Stimulated activated CD4-positive, alpha-beta T cell treated with anti-CD3 and anti-CD28 coated beads, Interleukin-1b, Interleukin-23, amount 100 ng/mL, for 4 hours (primary cell): ENCODE results near the gene KRTAP5-9.
"Not testable (repeated sequence)": the region's sequence is repeated elsewhere in the genome, so short reads cannot be mapped to it uniquely, and the experiment has no call there.

Experiments used
- DNase-seq, 2 donors: peaks; one replicate each; pipeline ENCODE4 v3.0.0-alpha.2; 2020; ENCODE audit warnings: low read depth in 2 of 2

The KRTAP5-9 gene

GRCh38 chr11:71534711-71535608 lies 13.3 kb upstream of the KRTAP5-9 start:
- DNase-seq = not testable (repeated sequence)

- DNase-seq = no peak
These were observed 12.4 kb upstream of the KRTAP5-9 start for GRCh38 chr11:71535825-71536224.

GRCh38 chr11:71537537-71537936 lies 10.7 kb upstream of the KRTAP5-9 start:
- DNase-seq = no peak

- DNase-seq = not testable (repeated sequence)
These were observed 10.1 kb upstream of the KRTAP5-9 start, which contains the start of gene KRTAP5-8 for GRCh38 chr11:71537977-71538665. TSS of gene KRTAP5-8 (plus strand) at chr11:71538025. CDS start at chr11:71538056, 31 bp downstream.

DNA sequence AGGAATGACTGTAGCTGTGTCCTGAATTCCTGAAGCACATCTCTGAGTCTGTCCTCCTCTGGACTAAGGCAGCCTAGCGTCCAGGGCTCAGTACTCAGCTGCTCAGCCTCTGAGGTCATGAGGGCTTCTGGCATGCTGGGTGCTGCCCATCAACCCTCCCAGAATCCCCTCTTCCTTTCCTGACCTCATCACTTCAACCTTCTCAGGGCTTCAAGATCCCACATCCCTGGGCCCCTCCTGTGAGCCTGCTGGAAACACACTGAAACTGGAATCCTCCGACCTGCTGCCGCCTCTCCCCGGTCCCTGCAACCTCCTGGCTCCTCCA lies 9.6 kb upstream of the KRTAP5-9 start:
- no peak for DNase-seq

DNA sequence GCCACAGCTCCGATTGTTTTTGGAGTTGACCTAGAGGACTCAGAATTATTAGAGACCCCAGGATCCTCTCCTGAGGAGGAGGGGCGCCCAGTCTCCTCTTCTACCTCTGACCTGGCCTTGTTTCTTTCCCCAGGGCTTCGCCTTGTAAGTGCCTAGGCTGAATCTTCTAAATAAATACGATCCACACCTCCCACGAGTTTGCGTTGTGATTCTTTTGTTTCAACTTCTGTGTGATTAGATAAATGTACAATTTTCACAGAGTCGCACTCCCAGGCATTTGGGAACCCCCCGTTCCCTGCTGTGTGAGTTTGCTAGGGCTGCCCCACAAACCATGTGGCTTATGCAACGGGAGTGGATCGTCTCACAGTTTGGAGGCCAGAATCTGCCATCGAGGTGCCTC lies 9.2 kb upstream of the KRTAP5-9 start:
- DNase-seq = no peak

DNA sequence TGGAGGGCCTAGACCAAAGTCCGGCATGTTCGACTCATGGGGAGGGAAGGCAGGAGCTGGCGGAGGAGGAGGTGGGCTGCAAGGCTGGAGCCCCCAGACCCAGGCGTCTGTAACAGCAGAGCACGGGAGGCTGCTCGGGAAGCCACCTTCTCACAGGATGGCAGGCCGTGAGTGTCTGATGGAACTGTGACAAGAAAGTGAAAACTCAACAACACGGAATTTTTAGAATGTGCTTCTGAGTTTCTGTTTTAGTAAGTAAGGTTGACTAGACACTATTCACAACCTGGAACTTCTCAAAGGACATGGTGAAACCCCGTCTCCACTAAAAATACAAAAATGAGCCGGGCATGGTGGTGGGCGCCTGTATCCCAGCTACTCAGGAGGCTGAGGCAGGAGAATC lies 8.2 kb upstream of the KRTAP5-9 start:
- DNase-seq = not testable (repeated sequence)

DNA sequence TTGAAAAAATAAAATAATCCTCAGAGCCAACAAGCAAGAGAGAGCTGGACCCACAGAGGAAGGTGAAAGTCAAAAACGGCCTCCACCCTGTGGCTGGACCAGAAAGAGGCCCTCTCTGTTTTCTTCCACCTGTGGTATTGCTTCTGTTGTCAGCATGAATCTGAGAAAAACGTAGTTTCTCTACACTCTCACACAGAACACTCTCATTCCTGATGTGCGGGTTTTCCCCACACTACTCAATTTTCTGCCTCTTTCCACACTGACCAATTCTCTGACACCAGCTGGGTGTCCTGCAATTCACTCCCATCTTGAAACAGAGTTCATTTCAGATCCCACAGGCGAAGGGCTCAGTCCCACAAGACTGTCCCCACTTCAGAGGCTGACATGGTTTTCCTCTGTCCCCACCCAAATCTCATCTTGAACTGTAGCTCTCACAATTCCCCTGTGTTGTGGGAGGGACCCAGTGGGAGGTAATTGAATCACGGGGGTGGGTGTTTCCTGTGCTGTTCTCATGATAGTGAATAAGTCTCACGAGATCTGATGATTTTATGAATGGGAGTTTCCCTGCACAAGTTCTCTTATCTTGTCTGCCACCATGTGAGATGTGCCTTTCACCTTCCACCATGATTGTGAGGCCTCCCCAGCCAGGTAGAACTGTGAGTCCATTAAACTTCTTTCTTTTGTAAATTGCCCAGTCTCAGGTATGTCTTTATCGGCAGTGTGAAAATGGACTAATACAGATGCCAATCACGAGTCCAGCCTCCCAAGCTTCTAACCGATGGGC lies 7.5 kb upstream of the KRTAP5-9 start:
- DNase-seq = not testable (repeated sequence)

GRCh38 chr11:71542382-71542781 lies 5.8 kb upstream of the KRTAP5-9 start:
- DNase-seq = no peak

DNA sequence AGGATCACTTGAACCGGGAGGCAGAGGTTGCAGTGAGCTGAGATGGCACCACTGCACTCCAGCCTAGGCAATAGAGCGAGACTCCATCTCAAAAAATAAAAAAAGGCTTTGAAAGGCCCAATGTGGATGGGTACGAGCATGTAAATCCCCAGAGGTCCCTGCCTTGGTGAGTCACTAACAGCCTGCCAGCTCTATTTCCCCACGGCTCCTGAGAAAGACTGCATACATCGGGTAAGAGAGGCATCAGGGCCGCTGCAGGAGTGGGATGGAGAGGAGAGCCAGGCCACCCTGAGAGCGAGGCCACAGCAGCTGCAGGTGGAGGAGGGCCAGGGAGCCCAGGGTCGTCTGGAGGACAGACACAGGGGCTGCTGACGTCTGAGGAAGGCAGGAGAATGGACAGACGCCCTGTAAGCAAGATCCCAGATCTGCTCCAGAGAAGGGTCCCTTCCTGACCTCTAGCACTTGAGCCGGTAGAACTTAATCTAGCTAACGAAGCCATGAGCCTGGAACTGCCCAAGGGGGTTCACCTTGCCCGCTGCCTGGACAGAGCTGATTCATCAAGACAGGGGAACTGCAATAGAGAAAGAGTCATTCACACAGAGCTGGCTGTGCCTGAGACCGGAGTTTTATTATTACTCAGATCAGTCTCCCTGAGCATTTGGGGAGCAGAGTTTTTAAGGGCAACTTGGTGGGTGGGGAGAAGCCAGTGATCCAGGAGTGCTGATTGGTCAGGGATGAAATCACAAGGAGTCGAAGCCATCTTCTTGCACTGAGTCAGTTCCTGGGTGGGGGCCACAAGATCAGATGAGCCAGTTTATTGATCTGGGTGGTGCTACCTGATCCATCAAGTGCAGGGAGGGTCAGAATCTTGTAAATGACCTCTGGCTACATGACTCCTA lies 5.1 kb upstream of the KRTAP5-9 start:
- no peak for DNase-seq

DNA sequence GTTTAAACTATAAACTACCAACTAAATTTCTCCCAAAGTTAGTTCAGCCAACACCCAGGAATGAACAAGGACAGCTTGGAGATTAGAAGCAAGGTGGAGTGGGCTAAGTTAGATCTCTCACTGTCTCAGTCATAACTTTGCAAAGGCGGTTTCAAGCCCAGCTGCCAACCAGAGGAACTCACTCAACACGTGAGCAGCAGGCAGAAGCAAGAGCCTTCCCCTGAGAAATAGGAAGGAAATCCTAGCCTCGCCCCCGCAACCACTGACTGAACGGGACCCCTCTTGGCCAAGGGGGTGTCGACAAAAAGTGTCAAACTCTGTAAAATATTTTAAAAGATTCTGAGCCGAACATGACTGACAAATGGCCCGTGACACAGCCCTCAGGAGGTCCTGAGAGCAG lies 4.4 kb upstream of the KRTAP5-9 start:
- no peak for DNase-seq

DNA sequence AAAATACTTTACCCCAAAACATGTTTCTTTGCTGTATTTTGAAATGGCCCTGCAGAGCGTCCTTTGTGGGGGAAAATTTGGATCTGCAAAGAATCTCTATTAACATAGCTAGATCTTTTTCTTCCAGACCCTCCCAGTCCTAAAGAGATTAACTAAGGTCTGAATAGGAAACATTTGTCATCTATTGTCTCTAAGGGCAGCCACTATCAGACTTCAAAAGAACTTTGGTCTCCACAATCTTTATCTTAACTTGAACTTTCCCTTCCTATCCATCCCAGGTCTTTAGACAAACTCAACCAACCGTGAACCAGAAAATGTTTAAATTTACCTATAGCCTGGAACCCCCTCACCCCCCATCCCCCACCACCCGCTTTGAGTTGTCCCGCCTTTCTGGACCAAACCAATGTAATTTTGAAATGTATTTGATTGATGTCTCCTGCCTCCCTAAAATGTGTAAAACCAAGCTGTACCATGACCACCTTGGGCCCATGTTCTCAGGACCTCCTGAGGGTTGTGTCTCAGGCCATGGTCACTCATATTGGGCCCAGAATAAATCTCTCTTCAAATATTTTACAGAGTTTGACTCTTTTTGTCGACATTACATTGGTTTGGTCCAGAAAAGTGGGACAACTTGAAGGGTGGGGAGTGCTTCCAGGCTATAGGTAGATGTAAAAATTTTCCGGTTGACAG lies 3.5 kb upstream of the KRTAP5-9 start:
- DNase-seq = no peak

DNA sequence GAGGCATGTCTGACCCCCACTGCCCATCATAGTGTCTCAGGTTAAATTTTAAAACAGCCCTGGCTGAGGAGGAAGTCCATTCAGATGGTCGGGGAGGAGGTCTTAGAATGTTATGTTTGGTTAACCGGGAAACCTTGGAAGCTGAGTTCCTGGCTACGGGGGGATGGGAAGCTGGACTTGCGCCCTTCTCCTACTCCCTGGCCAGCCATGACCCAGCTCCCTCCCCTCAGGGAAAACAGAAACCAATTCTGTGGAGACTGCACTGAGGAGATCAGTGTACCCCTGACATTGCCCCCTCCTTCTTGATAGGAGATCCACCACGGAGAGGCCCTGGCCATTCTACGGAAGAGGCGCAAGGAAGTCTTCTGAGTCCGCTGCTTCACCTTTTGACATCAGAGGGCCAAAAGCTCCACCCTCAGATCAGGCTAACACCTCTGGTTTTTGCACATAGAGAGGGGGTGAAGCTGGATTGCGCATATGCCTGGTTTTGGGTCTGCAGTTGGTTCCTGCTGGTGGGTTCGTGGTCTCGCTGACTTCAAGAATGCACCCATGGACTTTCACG lies 2.7 kb upstream of the KRTAP5-9 start:
- no peak for DNase-seq

GRCh38 chr11:71548716-71549151 lies 514 bp downstream of the KRTAP5-9 start:
- DNase-seq = no peak

DNA sequence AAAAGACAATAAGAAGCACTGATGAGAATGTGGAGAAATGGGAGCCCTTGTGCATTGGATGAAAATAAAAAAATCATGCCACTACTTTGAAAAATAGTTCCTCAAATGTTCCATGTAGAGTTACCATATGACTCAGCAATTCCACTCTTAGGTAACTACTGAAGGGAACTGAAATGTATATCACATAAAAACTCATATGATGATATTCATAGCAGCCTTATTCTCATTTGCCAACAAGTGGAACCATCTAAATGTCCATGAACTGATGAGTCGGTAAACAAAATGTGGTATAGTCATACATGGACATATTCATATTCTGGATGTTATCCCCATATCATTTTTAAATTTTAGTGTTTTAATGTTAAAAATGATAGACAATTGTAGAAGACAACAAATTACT lies 3.5 kb downstream of the KRTAP5-9 start:
- no peak for DNase-seq

- DNase-seq = no peak
These were observed 6.8 kb downstream of the KRTAP5-9 start for GRCh38 chr11:71554996-71555395.

GRCh38 chr11:71555508-71555907 lies 7.3 kb downstream of the KRTAP5-9 start:
- no peak for DNase-seq

DNA sequence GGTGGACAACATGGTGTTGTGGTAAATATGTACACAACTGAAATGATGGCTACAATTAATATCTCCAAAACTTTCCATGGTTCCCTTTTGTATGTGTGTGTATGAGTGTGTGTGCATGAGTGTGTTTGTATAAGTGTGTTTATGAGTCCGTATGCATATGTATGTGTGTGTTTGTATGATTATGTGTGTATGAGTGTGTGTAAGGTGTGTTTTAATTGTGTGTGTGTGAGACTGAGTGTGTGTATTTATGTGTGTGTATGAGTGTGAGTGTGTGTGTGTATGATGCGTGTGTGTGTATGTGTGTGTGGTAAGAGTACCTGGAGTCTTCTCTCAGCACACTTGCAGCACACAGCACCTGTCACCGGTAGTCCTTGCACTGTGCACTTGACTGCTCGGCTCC lies 7.8 kb downstream of the KRTAP5-9 start:
- DNase-seq = no peak

- no peak for DNase-seq
These were observed 9.0 kb downstream of the KRTAP5-9 start for GRCh38 chr11:71557257-71557656.

- DNase-seq = no peak
These were observed 10.8 kb downstream of the KRTAP5-9 start for GRCh38 chr11:71558996-71559395.
